Measurements from ENCODE around the gene RBFA.
"Not testable (repeated sequence)": the region's sequence is repeated elsewhere in the genome, so short reads cannot be mapped to it uniquely, and the experiment has no call there.

Gene RBFA

DNA sequence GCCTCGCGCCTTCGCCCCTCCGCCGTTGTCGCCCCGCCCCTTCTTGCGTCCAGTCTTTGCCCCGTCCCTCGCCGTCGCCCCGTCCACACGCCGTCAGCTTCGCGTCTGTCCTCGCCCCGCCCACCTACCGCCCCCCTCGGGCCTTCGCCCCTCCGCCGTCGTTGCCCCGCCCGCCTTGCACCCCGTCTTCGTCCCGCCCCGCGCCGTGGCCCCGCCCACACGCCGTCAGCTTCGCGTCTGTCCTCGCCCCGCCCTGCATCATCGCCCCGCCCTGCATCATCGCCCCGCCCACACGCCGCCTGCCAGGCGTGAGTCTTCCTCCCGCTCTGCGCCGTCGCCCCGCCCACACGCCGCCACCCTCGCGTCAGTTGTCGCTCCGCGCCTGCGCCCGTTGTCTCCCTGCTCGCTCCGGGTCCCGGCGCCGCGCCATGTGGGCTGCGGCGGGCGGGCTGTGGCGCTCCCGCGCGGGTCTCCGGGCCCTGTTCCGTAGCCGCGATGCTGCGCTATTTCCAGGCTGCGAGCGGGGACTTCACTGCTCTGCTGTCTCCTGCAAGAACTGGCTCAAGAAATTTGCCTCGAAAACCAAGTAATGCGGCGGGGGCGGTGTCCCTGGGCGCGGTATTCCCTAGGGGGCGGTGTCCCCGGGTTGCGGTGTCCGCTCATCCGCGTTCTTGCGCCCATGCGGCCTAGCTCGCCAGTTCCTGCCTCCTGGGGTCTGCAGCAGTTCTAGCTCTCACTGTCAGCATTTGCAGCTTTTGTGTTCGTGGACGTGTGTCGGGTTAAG is at the start of gene RBFA:
Gene RBFA (plus strand): TSS at position 367 of the 784 bp plus-strand sequence. CDS start 62 bp downstream, at position 429.
- DNase-seq, result peak; percentile 99 to 100

- DNase-seq, result no peak
Measured at GRCh38 chr18:79985172-79985571, 49.1 kb upstream of the RBFA start.

DNA sequence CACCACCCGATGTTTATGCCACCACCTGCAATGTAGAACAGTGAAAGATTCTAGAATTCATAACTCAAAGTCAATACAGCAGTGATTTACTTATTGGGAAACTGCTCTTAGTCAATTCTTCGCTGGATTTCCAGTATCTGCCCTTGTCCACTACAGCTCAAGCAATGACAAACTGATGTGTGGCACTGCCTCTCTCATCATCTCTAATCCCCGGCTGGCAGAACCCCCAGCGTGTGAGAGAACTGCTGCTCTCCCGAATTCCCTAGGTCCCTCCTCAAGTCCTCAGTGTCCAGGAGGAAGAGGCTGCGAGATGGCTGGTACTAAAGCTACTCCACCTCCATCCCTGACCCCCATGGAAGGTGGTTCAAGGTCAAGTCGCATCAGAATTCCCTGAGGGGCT is 47.5 kb upstream of the RBFA start:
- DNase-seq, result no peak

DNA sequence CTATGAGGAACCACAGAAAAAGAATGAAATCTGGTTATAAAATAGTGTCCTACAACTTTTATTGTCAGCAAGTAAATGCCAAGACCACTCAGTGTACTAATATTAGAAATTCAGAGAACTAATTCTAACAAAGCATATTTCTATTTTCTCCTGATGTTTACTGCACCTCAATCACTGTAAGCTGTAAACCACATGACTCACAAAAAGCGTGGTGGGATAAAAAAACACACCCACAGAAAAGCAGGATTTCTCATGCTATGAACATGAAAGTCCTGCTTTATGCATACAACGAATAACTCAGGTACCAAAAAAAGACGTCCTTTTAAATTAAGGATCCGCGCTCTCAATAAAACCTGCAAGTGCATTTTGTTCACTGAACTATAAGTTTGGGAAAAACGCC is 46.7 kb upstream of the RBFA start:
- DNase-seq, result no peak

- DNase-seq, result peak; percentile 42 to 57
Measured at GRCh38 chr18:79988071-79988450, 46.2 kb upstream of the RBFA start.

GRCh38 chr18:79988451-79989194 is 45.6 kb upstream of the RBFA start, which contains the start of gene TXNL4A:
Gene TXNL4A, minus strand, starts transcription at chr18:79988563. Its CDS starts 171 bp downstream, at chr18:79988392.
- peak; percentile 76 to 80 for DNase-seq

GRCh38 chr18:79989195-79989497 is 45.1 kb upstream of the RBFA start:
- DNase-seq, result no peak

DNA sequence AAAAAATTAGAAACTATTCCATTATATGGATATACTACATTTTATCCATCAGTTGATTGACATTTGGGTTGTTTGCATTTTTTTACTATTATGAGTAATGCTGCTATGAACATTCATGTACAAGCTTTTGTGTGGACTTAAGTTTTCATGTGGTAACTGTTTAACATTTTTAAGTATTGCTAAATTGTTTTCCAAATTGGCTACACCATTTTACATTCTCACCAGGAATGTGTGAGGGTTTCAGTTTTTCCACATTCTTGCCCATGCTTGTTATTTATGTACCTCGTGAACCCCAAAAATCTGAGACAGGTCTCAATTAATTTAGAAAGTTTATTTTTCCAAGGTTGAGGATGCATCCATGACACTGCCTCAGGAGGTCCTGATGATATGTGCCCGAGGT is 42.7 kb upstream of the RBFA start:
- no peak for DNase-seq

GRCh38 chr18:79999701-80000100 is 34.5 kb upstream of the RBFA start:
- DNase-seq, result not testable (repeated sequence)

DNA sequence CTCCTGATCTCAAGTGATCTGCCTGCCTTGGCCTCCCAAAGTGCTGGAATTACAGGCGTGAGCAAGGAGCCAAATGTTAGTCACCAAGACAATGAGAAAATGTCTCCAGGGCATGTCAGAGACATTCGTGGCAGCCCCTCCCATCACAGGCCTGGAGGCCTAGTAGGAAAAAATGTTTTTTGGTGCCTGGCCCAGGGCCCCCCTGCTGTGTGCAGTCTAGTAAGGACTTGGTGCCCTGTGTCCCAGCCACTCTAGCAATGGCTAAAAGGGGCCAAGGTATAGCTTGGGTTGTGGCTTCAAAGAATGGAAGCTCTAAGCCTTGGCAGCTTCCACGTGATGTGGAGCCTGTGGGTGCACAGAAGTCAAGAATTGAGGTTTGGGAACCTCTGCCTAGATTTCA is 33.4 kb upstream of the RBFA start:
- DNase-seq, result no peak

DNA sequence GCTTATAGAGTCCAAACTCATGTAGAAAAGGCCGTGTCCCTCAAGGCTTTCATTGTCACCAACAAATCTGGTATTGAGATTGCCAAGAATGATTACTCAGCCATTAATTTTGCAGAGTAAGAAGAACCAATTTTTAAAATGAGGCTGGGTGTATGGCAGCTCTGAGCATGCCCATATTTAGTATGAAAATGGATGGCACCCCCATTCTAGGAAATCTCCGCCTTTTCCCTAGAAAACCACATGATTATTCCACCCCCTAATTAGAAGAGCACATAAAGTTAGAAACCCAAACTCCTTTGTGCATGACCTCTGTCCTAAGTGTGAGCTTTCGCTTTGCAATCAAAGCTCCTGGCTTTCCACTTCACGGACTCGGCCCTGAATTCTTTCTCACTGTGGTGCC is 31.8 kb upstream of the RBFA start:
- no peak for DNase-seq

- DNase-seq, result no peak
Measured at GRCh38 chr18:80004600-80005342, 29.5 kb upstream of the RBFA start.

DNA sequence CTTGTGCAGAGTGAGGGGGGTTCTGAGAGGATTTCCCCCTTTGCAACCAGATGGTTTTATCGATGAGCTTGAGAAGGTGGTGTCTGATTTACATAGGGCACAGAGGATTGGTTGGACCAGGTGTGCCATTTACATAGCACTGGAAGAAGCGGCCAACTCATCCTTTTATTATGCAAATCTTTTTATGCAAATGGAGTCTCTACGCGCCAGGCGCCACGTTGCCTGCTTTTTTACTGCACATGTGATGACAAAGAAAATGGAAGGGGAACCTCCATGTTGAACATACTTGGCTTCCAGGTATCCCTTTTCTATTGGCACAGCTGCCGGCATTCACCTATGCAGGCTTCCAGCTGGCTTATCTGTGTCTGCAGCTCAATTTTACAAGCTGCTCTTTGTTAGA is 27.5 kb upstream of the RBFA start:
- DNase-seq, result no peak

- DNase-seq, result no peak
Measured at GRCh38 chr18:80009661-80010550, 24.3 kb upstream of the RBFA start.

DNA sequence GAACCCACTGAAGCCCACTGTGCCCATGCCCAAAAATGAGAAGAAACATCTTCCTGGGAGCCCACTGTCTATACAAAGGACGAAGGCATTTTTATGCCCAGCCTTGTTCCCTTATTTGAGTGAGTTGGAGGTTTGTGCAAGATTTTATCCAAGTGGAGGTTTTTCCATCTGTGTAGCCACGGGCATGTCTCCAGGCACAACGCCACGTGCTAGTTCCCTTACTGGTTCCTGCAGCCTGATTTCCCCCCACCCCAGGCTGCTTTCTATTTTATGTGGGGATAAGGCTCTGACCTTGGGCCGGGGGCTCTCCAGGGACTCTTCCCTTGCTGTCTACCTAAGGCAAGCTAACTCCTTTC is 23.7 kb upstream of the RBFA start:
- no peak for DNase-seq

GRCh38 chr18:80011496-80012137 is 22.6 kb upstream of the RBFA start:
- DNase-seq, result not testable (repeated sequence)

GRCh38 chr18:80012714-80013113 is 21.5 kb upstream of the RBFA start:
- DNase-seq, result no peak

- DNase-seq, result no peak
Measured at GRCh38 chr18:80022613-80023012, 11.6 kb upstream of the RBFA start.

DNA sequence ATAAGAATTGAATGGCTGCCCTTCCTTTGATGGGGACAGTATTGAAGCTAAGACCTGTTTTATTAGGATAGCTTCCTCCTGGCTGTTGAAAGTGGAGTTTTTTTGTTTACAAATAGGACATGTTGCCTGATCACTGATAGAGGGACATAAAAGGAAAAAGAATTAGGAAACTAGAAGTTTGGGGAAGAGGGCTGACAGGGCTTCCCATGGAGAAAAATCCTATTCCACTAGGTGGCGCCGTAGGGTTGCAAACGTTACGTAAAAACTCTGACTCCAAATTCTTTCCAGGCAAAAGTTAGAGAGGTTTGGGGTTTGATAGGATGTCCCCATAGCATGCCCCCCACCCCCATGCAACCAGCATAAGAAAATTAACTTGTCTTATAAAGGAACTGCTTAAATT is 11.1 kb upstream of the RBFA start:
- DNase-seq, result peak; percentile 17 to 28

DNA sequence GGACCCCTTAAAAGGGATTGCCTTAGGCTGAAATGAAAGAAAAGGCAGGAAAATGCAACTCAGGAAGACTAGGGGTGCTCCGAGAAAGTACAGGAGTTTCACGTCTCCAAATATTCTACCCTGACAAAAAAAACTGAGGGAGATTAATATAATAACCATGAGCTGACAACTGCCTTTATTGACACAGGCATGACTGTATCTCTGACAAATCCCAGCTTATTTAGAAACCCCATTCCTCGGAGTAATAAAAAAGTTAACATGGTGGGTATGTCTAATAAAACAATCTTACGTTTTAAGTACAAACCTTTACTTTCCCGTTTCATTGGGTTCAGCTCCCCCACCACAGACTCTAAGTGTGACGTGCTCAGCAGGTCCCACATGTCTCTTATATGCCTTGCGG is 7.9 kb upstream of the RBFA start:
- no peak for DNase-seq

DNA sequence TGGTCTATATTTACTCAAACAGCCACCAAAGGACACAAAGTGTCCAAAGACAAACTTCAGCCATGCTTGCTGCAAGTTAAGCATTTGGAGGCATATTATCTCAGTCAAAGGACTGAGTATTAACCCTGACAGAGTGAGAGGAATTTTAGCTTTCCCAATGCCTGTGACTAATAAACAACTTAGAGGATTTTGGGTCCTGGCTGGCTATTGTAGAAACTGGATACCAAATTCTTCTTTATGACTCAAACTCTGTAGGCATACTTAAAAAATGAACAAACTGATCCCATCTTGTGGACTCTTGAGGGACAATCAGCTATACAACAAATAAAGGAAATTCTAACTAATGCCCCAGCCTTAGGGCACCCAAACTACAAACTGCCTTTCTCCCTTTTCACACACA is 6.5 kb upstream of the RBFA start:
- DNase-seq, result not testable (repeated sequence)

DNA sequence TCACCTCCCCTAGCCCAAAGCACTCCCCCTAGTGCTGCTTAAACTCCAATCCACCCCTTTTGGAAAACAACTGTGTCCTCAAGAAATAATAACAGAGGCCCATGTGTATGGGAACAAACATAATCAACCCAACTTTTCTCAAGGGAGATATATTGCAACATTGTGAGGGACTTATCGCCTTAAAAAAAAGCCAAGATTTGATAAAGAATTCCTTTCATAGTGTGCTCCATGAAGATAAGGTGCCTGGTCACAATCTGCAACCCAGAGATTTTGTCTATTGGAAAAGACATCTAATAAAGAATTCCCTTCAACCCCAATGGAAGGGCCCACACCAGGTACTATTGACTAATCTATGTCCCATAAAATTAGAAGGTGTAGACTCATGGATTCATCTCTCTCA is 4.5 kb upstream of the RBFA start:
- DNase-seq, result no peak

Data from stimulated activated CD4-positive, alpha-beta T cell treated with anti-CD3 and anti-CD28 coated beads, Interleukin-2, amount 100 ng/mL, for 48 hours (primary cell).